Neural cell (in vitro differentiated cells): ENCODE results near the gene IFT122. TPM values are rescaled to one million over a fixed set of nuclear protein-coding genes. Genes with fewer than 3 reads are reported as not detected.

Experiments used
- H2AFZ ChIP-seq: fragments of 200-600, 300-800 bp; sonication (generic), shearing (Covaris generic); 2 replicates; pipeline ENCODE4 v1.6.0; 2014; ENCODE audit warnings: low read depth, mild to moderate bottlenecking, antibody characterized with exemption, low read length, moderate library complexity
- H3F3A ChIP-seq: fragments of 200-600 bp; shearing (Covaris generic); 2 replicates; pipeline ENCODE4 v1.6.1; 2016; ENCODE audit warnings: mild to moderate bottlenecking, moderate library complexity, mixed read lengths, antibody characterized with exemption, low read length; ENCODE audit not compliant: insufficient read depth, poor library complexity, severe bottlenecking
- H3K27ac ChIP-seq: fragments of 200-600, 300-800 bp; sonication (generic), shearing (Covaris generic); 2 replicates; pipeline ENCODE4 v1.5.1; 2014; ENCODE audit warnings: mild to moderate bottlenecking, low read length, moderate library complexity
- H3K27me3 ChIP-seq: fragments of 300-800, 200-600 bp; sonication (generic), shearing (Covaris generic); 2 replicates; pipeline ENCODE4 v1.6.0; 2014; ENCODE audit warnings: mild to moderate bottlenecking, low read depth, low read length, moderate library complexity; ENCODE audit not compliant: insufficient read depth
- H3K36me3 ChIP-seq: fragments of 300-800, 200-600 bp; sonication (generic), shearing (Covaris generic); 2 replicates; pipeline ENCODE4 v1.5.1; 2014; ENCODE audit warnings: mild to moderate bottlenecking, antibody characterized with exemption, low read length, moderate library complexity; ENCODE audit not compliant: insufficient read depth
- H3K4me2 ChIP-seq: fragments of 300-800, 200-600 bp; sonication (generic), shearing (Covaris generic); 2 replicates; pipeline ENCODE4 v1.6.0; 2014; ENCODE audit warnings: mild to moderate bottlenecking, low read length
- H3K4me3 ChIP-seq: fragments of 300-800, 200-600 bp; sonication (generic), shearing (Covaris generic); 2 replicates; pipeline ENCODE4 v1.5.1; 2014; ENCODE audit warnings: mild to moderate bottlenecking, low read length, moderate library complexity
- H3K79me2 ChIP-seq: fragments of 200-600 bp; shearing (Covaris generic); replicated peaks from 2 replicates; pipeline ENCODE4 v1.6.0; 2014; ENCODE audit warnings: mild to moderate bottlenecking, low read length, moderate library complexity; ENCODE audit not compliant: insufficient read depth
- H3K9ac ChIP-seq: fragments of 300-800, 200-600 bp; sonication (generic), shearing (Covaris generic); 2 replicates; pipeline ENCODE4 v1.6.1; 2016; ENCODE audit warnings: mild to moderate bottlenecking, low read length, mixed read lengths
- H3K9me2 ChIP-seq: fragments of 200-600 bp; shearing (Covaris generic); 2 replicates; pipeline ENCODE4 v1.6.1; 2016; ENCODE audit warnings: mild to moderate bottlenecking, low read length, mixed read lengths; ENCODE audit not compliant: insufficient read depth
- H3K9me3 ChIP-seq: fragments of 200-600, 300-800 bp; sonication (generic), shearing (Covaris generic); 2 replicates; pipeline ENCODE4 v1.6.1; 2016; ENCODE audit warnings: mild to moderate bottlenecking, mixed run types, low read length, moderate library complexity, mixed read lengths
- H4K20me1 ChIP-seq: fragments of 200-600 bp; shearing (Covaris generic); 2 replicates; pipeline ENCODE4 v1.6.1; 2016; ENCODE audit warnings: mild to moderate bottlenecking, mixed run types; ENCODE audit not compliant: insufficient read depth
- EP300 ChIP-seq: fragments of 450-650 bp; conservative IDR thresholded peaks from 2 replicates; pipeline ENCODE4 v1.6.1; 2014; ENCODE audit warnings: antibody characterized with exemption, mild to moderate bottlenecking, moderate library complexity; ENCODE audit not compliant: poor library complexity, severe bottlenecking
- EZH2 ChIP-seq: fragments of 200-600, 300-800 bp; shearing (Covaris generic), sonication (generic); IDR thresholded peaks from 2 replicates; pipeline ENCODE4 v1.6.1; 2014; ENCODE audit warnings: antibody characterized with exemption, low read length, borderline replicate concordance, mild to moderate bottlenecking; ENCODE audit not compliant: insufficient read depth, poor library complexity, severe bottlenecking
- MXI1 ChIP-seq: fragments of 450-650 bp; conservative IDR thresholded peaks from 2 replicates; pipeline ENCODE4 v1.6.1; 2014; ENCODE audit warnings: antibody characterized with exemption, mild to moderate bottlenecking; ENCODE audit not compliant: poor library complexity, severe bottlenecking
- POLR2AphosphoS5 ChIP-seq: IDR thresholded peaks from 2 replicates; pipeline ENCODE4 v1.6.1; 2012
- RAD21 ChIP-seq: fragments of 450-650 bp; conservative IDR thresholded peaks from 2 replicates; pipeline ENCODE4 v1.6.1; 2014; ENCODE audit warnings: antibody characterized with exemption, mild to moderate bottlenecking, moderate library complexity
- SMC3 ChIP-seq: fragments of 450-650 bp; conservative IDR thresholded peaks from 2 replicates; pipeline ENCODE4 v1.6.1; 2014; ENCODE audit warnings: antibody characterized with exemption, mild to moderate bottlenecking, moderate library complexity; ENCODE audit not compliant: poor library complexity
- TAF1 ChIP-seq: IDR thresholded peaks from 2 replicates; pipeline ENCODE4 v1.6.1; 2012; ENCODE audit warnings: low read depth
- polyA plus RNA-seq: library from polyadenylated mRNA; depleted of rRNA; stranded (reverse); fragments of >200 nt; gene quantifications from 2 replicates; pipeline ENCODE4 v1.2.3, GENCODE V29; 2014
- TF ChIP-seq, protein P1 (sequence below): fragments of 450-650 bp; IDR thresholded peaks from 2 replicates; pipeline ENCODE4 v1.5.1; 2014; ENCODE audit warnings: antibody characterized with exemption, mild to moderate bottlenecking, moderate library complexity; ENCODE audit not compliant: poor library complexity, severe bottlenecking
- TF ChIP-seq, protein P2 (sequence below): IDR thresholded peaks from 2 replicates; pipeline ENCODE4 v1.6.1; 2012; ENCODE audit warnings: borderline replicate concordance

IFT122 gene
- polyA plus RNA-seq, 1 donor from 2014 or later: 28.3 TPM

DNA sequence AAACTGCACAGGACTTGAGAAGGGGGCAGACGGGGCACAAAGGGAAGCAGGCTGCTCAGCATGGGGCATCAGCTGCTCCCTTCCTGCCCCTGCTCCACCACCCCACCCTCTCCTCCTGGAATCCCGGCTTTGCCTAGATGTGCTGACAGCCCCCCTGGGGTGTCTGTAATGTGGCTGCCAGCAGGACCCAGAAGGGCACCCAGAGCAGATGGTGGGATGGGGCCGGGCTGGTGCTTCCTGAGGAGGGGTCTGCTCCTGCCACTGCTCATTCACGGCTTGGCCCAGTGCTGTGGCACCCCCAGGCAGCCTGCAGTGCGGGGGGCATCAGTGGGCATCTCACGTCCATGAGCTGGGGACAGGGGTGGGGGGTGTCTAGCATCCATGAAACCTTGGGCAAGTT is 113.1 kb downstream of the IFT122 start:
- no peaks in the 10 kb centered on the region for H3K79me2 ChIP-seq
- peak overlapping the region; percentile 52 for H3K27ac ChIP-seq
- no peaks in the 10 kb centered on the region for H4K20me1 ChIP-seq
- H3K27me3 ChIP-seq: no peaks in the 10 kb centered on the region
- no peaks in the 10 kb centered on the region for H3K9me3 ChIP-seq
- no peaks in the 10 kb centered on the region for H3F3A ChIP-seq
- no peaks in the 10 kb centered on the region for H3K36me3 ChIP-seq
- H3K4me3 ChIP-seq: no peak overlapping the region
- H3K9ac ChIP-seq: peak overlapping the region; percentile 34
- TF ChIP-seq, protein P1, sequence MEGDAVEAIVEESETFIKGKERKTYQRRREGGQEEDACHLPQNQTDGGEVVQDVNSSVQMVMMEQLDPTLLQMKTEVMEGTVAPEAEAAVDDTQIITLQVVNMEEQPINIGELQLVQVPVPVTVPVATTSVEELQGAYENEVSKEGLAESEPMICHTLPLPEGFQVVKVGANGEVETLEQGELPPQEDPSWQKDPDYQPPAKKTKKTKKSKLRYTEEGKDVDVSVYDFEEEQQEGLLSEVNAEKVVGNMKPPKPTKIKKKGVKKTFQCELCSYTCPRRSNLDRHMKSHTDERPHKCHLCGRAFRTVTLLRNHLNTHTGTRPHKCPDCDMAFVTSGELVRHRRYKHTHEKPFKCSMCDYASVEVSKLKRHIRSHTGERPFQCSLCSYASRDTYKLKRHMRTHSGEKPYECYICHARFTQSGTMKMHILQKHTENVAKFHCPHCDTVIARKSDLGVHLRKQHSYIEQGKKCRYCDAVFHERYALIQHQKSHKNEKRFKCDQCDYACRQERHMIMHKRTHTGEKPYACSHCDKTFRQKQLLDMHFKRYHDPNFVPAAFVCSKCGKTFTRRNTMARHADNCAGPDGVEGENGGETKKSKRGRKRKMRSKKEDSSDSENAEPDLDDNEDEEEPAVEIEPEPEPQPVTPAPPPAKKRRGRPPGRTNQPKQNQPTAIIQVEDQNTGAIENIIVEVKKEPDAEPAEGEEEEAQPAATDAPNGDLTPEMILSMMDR: no peak
- TF ChIP-seq POLR2AphosphoS5 (no peak), MXI1 (no peak), TAF1 (no peak), EP300 (no peak)
- H3K4me2 ChIP-seq: no peak overlapping the region
- H2AFZ ChIP-seq: no peak overlapping the region
- H3K9me2 ChIP-seq: no peaks in the 10 kb centered on the region

DNA sequence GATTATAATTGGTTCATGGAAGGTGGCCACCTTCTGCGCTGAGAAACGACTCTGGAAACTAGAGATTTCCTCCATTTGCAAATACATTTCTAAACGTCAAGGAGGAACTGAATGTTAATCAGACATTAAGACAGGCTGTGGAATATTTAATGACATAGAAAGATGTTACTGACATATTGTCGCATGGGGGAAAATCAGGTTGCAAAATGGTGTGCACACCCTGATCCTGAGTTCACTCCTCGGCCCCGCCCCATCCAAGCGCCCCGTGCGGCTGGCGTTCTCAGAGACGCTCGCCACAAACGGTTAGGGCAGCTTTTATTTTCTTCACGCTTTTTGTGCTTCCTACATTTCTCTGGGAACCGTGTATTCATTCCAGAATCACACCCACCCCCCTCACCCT is 113.7 kb downstream of the IFT122 start:
- no peaks in the 10 kb centered on the region for H3K79me2 ChIP-seq
- no peak overlapping the region for H3K4me2 ChIP-seq
- no peak overlapping the region for H2AFZ ChIP-seq
- no peaks in the 10 kb centered on the region for H3K9me3 ChIP-seq
- peak overlapping the region; percentile 34 for H3K9ac ChIP-seq
- H3K27me3 ChIP-seq: no peaks in the 10 kb centered on the region
- H3F3A ChIP-seq: no peaks in the 10 kb centered on the region
- no peaks in the 10 kb centered on the region for H3K9me2 ChIP-seq
- H3K36me3 ChIP-seq: no peaks in the 10 kb centered on the region
- TF ChIP-seq SMC3 (no peak), RAD21 (no peak), TAF1 (no peak), EZH2 (no peak), EP300 (peak; percentile 18)
- TF ChIP-seq, protein P2, sequence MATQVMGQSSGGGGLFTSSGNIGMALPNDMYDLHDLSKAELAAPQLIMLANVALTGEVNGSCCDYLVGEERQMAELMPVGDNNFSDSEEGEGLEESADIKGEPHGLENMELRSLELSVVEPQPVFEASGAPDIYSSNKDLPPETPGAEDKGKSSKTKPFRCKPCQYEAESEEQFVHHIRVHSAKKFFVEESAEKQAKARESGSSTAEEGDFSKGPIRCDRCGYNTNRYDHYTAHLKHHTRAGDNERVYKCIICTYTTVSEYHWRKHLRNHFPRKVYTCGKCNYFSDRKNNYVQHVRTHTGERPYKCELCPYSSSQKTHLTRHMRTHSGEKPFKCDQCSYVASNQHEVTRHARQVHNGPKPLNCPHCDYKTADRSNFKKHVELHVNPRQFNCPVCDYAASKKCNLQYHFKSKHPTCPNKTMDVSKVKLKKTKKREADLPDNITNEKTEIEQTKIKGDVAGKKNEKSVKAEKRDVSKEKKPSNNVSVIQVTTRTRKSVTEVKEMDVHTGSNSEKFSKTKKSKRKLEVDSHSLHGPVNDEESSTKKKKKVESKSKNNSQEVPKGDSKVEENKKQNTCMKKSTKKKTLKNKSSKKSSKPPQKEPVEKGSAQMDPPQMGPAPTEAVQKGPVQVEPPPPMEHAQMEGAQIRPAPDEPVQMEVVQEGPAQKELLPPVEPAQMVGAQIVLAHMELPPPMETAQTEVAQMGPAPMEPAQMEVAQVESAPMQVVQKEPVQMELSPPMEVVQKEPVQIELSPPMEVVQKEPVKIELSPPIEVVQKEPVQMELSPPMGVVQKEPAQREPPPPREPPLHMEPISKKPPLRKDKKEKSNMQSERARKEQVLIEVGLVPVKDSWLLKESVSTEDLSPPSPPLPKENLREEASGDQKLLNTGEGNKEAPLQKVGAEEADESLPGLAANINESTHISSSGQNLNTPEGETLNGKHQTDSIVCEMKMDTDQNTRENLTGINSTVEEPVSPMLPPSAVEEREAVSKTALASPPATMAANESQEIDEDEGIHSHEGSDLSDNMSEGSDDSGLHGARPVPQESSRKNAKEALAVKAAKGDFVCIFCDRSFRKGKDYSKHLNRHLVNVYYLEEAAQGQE: no peak
- H3K27ac ChIP-seq: peak overlapping the region; percentile 52
- H3K4me3 ChIP-seq: no peak overlapping the region
- H4K20me1 ChIP-seq: no peaks in the 10 kb centered on the region
